GM21423 (cell line): Measurements from ENCODE around the gene TRAF1.

Source experiments
- ATAC-seq: cut with Tn5 transposase; IDR thresholded peaks from one replicate; pipeline ENCODE4 v1.9.1; 2021; ENCODE audit warnings: mild to moderate bottlenecking, moderate library complexity; ENCODE audit not compliant: unreplicated experiment

Gene TRAF1

GRCh38 chr9:120854596-120855327, 71.8 kb downstream of the TRAF1 start:
- ATAC-seq: no peak

DNA sequence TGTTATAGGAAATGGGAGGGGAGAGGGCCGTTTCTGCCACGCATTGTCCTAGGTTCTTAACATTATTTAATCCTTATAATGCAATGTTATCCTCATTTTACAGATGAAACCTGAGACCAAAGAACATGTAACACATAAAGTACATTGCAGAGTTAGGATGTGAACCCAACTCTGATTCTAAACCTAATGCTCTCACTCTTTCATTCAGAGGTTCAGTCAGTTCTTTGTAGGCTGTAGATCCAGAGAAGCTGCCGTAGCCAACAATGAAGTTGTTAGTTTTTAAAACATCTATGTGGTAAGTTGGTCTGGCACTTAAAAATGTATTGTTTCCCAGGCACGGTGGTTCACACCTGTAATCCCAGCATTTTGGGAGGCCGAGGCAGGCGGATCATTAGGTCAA, 73.4 kb downstream of the TRAF1 start:
- ATAC-seq: no peak
